GF-D8 (cell line): ENCODE data around the gene THRB.

Experiments used
- DNase-seq: peaks from one replicate; lab custom pipeline; 2025; lab: John Stamatoyannopoulos, UW

The THRB gene

DNA sequence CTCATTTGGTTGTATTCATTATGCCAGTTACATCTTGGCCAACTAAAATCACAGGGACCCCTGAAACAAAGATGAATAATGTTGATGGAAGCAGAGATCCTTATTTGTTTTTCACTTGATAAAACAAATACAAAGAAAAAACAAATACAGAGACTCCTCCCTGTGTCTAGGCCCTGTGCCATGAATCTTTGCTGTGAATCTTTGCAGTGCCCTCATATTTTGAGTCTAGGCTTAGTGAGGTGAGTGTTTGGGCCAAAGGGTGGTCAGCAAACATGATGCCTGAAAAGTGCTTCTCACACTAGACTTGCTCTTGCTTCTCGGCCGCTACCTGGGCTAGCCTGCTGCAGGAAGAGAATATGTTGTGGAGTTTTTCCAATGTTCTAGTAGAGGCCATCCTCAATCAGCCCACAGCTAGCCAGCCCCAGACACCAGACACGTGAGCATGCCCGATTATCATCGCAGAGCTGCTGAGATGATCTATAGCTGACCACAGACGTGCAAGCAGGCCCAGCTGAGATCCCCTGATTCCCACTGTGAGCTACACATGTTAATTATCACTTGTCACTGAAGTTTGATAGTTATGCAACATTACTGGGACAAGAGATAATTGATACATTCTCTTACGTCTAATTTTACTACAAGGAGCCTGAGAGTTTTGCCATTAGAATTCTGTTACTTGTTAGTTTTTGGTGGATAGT lies 191.4 kb downstream of the THRB start:
- DNase-seq: no peak

DNA sequence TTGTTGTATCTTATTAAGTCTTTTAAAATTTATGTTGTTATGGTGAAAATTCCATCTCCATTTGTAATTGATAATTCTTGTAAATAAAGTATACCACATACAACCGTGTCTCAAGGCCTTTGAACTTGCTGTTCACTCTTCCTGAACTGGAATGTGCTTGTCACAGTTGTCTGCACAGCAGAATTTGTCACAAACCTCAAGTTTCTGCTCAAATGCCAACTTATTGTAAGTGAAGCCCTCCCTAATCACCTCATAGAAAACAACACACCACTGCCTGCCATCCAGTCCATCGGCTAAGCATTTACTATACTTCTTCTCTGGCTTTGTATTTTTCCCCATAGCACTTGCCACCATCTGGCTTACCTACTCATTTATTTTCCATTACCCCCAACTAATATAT lies 192.3 kb downstream of the THRB start:
- no peak for DNase-seq

DNA sequence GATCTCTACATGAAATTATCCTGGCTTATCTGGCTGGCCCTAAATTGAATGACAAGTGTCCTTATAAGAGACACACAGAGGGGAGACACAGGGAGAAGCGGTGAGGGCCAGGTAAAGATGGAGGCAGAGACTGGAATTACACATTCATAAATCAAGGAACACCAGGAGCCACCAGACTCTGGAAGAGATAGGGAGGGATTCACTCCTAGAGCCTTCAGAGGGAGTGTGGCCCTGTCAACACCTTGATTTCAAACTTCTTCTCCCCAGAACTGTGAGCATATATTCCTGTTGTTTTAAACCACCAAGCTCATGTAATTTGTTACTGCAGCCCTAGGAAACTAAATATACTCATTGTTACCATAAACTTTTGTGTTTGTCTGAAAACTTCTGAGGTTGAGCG lies 193.7 kb downstream of the THRB start:
- no peak for DNase-seq

DNA sequence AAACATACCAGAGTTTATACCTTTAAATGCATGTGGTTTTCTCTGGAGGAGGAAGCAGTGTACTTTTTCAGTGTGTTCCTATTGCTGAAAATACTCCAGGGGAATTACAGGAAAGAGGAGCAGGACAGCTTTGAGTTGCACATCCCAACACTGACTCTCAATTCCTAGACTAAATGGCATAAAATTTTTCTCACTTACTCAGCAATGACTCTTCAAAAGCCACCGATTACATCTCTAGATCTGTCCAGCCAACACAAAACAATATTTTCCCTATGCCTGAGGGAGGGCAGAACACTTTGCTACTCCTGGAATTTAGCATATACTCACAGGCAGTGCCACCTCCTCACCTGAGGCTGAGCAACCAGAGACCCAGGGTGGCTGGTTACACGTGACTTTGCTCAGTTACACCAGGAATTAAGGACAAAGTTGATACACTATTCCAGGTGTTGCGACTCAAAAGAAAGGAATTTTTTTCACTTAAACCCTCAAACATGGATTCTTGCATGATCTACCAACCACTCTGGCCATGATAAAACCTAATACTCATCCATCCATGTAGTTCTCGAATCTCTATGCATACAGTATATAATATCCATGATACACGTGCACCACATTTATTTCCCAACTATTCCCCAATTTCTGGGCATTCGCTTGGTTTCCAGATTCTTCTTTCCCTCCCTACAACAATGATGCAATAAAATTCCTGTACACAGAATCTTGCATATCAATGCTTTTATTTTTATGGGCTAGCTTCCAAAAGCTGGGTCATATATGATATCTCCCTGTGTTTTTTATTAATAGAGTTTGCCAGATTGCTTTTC lies 194.6 kb downstream of the THRB start:
- DNase-seq: no peak

DNA sequence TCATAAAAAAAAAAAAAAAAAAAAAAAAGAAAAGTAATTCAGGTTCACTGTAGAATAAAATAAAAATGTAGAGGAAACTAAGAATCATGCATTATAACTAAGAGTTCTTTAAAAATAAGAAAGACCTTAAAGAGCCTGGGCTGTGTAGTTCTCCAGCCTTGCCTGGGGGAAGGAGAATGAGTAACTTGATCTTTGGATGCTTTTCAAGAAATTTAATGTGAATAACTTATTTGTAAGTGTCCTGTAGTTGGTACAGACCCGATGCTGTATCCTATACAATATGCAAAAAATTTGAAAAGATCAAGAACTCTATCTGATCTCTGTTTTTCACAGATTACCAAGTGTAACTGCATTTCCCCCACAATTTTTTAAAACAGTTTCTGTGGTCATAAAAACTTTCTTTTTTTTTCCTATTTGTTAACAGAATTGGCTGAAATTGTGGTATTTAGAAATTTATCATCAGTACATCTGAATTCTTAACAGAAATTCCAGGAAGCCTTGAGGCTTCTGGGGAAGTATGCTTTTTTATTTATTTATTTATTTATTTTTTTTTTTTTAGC lies 195.3 kb downstream of the THRB start:
- no peak for DNase-seq

DNA sequence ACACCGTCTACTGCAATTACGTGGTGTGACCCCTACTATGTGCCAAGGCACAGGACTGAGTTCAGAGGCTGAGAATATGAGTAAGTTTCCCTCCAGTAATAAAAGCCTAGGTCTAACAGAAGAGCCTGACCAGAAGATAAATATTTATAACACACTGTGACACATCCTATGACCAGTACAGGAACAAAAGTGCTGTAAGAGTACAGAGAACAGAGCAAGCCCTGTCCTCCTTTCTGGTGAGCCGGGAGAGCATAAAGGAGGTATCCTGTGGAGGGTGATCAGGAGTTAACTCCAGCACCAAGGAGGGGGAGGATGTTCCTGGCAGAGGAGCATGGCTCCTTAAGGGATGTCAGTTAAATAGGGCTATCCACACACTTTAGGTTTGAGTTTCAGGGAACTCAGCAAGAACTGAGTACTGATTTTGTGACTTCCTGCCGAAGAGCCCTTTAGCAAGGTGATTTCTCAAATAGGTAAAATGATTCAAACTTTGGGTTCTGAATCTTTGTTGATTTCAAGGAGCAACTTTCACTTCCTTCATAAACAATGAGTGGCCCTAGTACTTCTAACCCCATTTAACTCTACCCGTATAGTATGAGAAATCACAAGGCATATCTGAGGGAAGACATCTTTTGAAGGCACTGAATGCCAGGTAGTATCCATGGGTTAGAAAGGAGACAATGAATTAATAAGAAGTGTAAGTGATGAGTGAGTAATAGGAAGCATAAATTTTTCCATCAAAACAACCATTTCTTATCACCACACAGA lies 198.0 kb downstream of the THRB start:
- DNase-seq: no peak

DNA sequence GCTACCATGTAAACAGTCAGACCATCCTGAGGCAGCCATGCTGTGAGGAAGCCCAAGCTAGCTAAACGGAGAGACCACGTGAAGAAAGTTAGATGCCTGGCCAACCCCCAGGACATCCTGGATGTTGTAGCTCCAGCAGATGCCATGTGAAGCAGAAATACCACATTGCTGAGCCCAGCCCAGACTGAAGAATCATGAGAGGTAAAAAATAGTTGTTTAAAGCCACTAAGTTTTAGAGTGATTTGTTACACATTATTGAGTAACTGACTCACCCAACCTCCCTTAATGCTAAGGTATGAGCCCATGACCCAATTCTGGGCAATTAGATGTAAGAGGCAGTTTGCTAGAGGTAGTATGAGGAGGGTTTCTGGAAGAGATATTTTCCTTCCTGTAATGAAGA lies 200.5 kb downstream of the THRB start:
- DNase-seq: no peak

DNA sequence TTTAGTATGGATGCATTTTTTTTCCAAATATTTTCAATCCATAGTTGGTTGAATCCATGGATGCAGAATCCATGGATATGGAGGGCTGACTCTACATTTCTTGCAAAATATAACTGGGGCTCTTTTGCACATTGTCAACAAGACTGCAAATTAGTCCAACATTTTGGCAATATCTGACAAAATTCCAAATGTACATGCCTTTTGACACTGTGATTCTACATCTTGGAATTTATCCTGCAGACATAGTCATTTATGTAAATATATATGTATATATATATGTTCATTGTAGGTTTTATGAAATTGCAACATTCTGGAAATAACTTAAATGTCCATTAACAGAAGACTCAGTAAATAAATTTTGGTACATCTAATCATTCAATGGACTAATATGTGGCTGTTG lies 203.0 kb downstream of the THRB start:
- no peak for DNase-seq

DNA sequence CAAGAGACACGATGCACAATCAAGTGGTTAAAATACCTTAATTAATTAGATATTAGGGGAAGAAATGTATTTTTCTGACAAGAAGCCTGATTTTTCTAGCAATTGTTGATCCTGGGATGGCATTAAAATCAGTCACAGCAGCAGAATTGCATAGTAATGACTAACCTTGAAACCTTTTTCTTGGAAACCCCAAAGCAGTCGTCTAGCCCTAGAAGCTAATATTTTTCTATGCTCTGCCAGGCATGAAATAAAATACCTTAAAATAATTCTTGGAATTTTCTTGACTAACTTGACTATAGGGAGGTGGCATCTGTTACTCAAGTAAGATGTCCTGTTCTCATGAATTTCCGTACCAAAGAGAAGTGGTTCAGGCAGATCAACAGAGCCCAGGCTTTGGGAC lies 204.1 kb downstream of the THRB start:
- DNase-seq: no peak

DNA sequence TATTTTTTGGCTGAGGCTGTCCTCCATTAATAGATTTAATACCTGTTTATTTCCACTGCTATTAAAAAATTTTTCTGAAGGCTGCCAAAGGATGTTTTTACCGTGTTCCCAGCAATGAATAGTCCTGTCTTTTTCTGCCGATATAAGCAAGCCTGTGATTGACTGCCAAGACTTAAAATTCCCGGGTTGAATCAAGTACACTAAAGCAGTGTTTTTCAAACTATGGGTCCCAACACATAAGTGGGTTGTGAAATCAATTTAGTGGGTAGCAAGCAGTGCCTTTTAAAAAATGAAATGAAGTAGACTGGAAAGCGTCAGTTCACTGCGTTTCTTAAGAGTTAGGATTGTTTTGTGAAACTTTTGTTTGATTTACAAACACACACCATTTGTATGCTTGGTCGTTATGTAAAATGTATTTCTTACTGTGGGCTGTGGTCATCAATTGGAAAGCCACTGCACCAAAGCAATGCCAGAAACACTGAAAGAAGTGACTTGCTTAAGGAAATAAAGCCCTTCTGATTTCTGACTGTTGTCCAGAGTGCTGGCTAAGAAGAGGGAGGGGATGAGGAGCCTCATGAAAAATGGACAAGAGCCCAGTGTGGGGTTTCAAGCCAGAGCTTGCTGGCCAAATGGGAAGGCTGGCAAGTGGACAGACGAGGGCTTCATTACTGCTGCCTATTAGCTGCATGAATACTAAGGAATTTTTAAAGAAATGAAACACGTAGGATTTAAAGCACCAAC lies 206.0 kb downstream of the THRB start:
- no peak for DNase-seq

DNA sequence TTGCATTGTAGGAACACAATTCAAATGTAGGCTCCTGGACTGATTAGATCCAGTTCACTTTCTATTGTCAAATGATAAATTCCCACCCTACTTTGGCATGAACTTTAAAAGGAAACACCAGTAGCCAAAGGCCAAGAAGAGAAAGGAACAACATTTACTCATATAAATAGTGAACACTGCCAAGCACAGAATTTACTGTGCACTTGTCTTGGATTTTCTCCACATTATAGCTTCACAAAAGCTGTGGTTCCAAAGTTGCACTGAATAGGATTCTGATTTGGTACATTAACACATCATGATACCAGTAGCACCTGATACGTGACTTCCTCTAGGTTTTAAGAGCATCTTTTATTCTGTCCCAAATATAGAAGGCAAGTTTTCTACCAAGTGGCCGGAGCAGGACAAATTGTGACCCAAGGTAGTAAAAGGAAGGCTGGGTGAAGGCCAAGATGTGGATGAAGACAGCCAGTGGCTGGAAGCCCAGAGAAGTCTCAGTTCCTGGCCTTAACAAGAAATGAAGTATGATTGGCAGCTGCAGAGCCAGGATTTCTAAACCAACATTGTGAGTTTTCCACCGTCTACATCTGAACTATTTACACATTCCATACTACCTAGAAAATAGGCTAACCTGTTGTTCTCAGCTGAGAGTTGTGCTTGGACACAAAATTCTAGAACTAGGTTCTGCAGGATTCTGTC lies 206.7 kb downstream of the THRB start:
- DNase-seq: no peak

DNA sequence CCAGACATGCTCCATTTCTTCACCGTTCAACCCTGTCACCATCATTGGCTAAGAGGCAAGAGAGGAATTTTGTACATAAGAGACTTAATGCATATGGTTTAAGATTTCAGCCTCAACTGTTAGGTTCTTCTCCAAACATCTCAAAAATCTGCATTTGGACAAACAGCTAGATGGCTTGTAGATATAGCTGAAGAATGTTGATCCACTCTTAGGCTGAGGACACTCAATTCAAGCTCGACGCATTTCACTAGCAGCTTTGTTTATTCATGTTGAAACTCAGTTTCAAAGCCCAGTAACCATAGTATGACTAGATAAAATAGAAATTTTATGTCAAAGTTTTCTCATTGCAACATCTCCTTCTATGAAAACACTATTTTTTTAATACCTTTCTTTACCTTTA lies 208.2 kb downstream of the THRB start:
- no peak for DNase-seq

DNA sequence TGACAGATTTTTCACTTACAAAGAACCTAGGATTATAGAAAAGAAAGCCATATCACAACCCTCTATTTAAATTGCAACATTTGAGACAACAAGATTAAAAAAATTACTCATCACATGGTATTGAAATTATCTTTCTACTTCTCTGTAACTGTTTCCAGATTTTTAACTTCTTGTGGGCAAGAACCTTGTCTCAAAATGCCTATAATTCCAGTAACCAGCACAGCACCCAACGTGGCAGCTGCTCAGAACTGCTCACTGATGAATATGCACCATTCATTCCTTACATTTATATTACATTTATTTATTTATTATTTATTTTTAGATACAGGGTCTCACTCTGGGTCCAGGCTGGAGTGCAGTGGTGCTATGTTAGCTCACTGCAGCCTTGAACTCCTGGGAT lies 216.1 kb downstream of the THRB start:
- DNase-seq: no peak

DNA sequence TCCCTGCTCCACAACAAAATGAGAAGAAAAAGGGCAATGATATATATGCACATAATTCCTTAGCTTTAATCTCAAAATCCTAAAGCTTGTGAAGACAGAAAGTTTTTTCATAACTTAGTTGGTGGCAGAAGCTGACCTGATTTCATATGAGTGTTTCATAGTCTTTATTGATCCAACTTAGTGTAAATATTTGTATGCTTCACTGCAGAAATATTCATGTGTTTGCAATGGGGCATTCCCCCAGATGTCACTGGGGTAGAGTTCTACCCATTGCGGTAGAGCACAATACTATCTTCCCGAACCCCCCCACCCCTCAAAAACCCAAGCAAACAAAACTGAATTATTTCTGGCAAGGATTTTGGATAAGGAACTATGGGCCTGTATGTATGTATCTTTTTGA lies 221.2 kb downstream of the THRB start:
- DNase-seq: no peak

DNA sequence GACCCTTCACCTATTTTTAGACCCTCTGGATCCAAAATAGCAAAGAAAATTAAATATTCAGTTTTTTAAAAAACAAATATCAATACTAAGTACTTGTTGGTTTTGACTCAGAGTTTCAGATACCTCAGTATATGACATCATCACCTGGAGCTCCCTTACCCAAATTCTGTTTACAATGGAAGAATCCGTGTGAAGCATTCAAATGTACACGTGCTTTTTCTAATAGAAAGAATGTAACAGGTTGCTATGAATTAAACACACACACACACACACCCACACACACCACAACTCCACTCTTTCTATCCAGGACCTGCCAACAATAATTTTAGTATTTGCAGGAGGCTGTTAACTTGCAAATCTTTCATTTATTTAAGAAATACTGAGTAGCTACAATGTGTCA lies 221.8 kb downstream of the THRB start:
- DNase-seq: no peak

DNA sequence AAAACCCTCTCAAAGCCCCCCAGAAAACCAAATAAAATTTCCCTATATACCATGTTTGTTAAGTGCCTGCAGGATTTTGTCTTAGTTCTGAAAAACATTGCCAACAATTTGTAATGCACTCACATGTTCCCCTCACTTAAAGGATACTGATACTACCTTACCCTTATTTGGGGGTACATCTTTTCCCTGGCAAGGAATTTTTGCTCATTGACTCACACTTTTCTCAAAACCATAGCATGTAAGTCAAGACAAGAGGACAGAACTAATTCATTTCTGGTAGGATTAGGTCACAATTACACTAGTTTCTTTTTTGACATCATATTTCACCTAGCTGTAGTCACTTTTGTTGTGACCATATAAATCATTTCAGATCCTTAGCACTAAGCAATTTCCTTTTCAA lies 222.2 kb downstream of the THRB start:
- no peak for DNase-seq

DNA sequence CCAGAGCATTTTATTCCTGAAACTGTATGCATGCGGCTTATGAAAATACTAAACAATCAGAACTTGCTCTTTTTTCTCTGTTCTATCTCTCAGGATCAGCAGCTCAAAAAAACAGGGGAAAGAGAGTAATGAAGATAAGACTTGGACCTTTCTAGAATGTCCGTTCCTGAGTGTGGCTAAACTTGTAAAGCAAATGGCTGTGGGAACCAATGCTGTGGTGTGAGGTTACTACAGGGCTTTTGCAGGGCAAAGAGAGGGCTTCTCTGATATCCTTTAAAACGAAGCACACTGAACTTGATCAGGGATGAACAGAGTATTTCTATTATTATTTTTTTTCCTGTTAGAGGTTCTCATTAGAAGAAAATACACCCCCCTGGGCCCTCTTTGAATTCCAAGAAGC lies 223.4 kb downstream of the THRB start:
- DNase-seq: no peak

DNA sequence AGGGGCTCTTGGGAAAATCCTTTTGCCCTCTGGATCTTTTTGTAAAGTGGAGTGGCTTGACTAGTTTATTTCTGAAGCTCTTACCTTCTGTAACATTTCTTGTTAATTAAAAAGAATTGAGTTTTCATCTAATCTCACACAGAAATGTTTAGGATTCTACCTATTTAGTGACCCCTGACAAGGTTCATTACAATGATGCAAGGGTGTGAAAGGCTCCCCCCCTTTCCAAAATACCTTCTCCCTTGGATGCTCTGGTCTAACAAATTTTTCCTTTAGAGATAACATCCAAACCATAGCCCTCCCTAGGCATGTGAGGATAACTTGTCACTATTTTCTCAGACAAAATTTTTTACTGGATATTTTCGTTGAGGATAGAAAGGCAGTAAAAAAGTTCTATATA lies 223.9 kb downstream of the THRB start:
- no peak for DNase-seq

DNA sequence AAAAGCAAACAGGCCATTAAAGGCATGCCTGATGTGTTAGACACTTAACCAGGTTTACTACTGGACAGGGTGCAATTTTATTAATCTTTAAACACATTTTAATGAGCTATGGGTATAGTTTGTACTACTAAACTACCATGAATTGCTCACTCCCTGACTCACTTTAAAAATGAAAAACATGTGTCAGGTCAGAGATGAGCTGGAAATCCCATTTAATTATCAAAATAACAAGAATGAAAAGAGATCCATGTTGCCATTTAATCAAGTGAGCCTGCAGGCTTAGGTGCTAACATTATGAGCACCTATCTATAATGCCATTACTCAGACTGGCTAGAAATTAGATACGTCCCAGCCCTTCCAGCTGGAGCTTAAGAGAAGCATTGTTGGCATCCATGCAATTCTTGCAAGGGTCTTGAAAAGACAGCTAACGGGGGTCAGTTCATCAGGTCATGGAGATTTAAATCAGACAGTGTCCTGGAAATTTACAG lies 224.4 kb downstream of the THRB start:
- no peak for DNase-seq

DNA sequence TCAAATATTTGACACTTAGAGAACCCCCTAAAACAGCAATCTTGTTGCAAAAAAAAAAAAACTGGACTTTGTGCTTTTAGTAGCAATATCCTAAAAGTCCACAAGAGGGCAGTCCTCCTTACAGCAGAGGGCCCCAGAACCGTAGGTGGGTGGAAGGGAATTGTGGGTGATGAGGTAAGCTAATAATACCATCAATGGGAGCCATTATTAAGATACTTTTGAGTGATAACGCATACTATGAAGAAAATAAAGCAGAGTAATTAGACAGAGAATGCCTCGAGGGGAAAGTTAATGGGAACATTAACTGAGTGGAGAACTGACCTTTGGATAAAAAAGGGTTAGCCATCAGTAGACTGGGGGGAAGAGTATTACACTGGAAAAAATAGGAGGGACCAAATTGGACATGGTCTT lies 229.9 kb downstream of the THRB start:
- DNase-seq: no peak

DNA sequence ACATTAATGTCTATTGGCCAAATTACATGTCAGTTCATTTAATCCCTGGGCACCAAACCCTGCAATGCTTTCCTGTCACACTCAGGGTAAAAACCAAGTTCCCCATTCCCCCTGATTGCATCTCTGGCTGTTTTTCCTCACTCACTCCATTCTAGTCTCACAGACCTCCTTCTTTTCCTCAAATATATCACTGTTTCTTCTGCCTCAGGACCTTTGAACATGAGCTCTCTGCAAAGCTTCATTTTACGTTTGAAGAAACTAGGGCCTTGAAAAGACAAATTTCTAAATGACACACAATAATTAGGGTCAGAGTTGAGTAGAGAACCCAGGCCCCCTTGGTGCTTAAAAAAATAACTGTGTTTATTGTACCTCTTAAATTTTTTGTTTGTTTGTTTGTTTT lies 230.6 kb downstream of the THRB start:
- DNase-seq: no peak
